GM06990 (cell line): ENCODE data around the gene COPA.
"Not testable (repeated sequence)": the region's sequence is repeated elsewhere in the genome, so short reads cannot be mapped to it uniquely, and the experiment has no call there.

Experiments
- DNase-seq: peaks from one replicate; pipeline ENCODE4 v3.0.0-alpha.2; 2011; ENCODE audit not compliant: insufficient read length; ENCODE audit errors: extremely low read depth
- H3K27me3 ChIP-seq: replicated peaks from 2 replicates; pipeline ENCODE4 v1.6.0; 2011; ENCODE audit warnings: low read length; ENCODE audit not compliant: control insufficient read depth, insufficient read depth
- H3K36me3 ChIP-seq: 2 replicates; pipeline ENCODE4 v1.5.1; 2011; ENCODE audit warnings: low read length; ENCODE audit not compliant: control insufficient read depth, insufficient read depth
- H3K4me3 ChIP-seq: replicated peaks from 2 replicates; pipeline ENCODE4 v1.5.1; 2011; ENCODE audit warnings: low read depth, mild to moderate bottlenecking, control low read depth, low read length
- TF ChIP-seq, protein P1 (sequence below): IDR thresholded peaks from 2 replicates; pipeline ENCODE4 v1.5.1; 2011; ENCODE audit warnings: low read length, control low read depth, mild to moderate bottlenecking, inconsistent platforms; ENCODE audit not compliant: insufficient read depth, poor library complexity, severe bottlenecking

The COPA gene

GRCh38 chr1:160296036-160296435 lies 47.0 kb downstream of the COPA start:
- no peaks in the 10 kb centered on the region for H3K27me3 ChIP-seq
- TF ChIP-seq, protein P1, sequence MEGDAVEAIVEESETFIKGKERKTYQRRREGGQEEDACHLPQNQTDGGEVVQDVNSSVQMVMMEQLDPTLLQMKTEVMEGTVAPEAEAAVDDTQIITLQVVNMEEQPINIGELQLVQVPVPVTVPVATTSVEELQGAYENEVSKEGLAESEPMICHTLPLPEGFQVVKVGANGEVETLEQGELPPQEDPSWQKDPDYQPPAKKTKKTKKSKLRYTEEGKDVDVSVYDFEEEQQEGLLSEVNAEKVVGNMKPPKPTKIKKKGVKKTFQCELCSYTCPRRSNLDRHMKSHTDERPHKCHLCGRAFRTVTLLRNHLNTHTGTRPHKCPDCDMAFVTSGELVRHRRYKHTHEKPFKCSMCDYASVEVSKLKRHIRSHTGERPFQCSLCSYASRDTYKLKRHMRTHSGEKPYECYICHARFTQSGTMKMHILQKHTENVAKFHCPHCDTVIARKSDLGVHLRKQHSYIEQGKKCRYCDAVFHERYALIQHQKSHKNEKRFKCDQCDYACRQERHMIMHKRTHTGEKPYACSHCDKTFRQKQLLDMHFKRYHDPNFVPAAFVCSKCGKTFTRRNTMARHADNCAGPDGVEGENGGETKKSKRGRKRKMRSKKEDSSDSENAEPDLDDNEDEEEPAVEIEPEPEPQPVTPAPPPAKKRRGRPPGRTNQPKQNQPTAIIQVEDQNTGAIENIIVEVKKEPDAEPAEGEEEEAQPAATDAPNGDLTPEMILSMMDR = no peak
- no peak overlapping the region for H3K4me3 ChIP-seq
- no peak for DNase-seq
- peaks cover 54% of the 10 kb centered on the region for H3K36me3 ChIP-seq

DNA sequence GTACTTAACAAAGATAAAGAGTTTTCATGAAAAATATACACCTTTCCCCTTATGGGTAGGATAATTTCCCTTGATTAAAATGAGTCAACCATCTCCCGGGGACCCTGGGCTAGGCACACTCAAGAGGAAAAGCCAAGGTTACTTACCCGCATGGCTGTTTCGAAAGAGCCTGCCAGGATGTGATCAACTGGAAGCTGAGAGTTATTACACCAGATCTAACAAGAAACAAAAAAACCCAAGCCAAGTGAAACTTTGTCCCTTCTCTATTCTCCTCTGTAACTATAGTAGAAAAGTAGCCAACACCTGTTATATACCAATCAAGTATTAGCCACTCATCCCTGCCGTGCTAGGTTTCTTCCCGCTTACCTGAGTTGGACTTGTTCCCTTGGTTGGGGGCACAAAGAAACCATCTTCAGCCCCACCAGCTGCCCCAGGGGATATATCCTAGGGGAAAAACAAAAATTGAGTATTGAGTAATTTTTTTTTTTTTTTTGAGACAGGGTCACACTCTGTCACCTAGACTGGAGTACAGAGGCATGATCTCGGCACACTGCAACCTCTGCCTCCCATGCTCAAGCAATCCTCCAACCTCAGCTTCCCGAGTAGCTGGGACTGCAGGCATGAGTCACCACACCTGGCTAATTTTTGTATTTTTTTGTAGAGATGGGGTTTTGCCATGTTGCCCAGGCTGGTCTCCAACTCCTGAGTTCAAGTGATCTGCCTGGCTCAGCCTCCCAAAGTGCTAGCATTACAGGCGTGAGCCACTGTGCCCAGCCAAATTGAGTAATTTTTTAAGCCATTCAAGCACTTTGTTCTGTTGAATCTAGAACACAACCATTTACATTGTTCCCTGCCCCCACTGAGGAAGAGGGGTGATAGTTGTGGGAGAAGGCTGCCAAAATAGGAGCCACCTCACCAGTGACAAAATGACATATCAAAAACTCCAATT lies 49.8 kb downstream of the COPA start:
- peaks cover 60% of the 10 kb centered on the region for H3K36me3 ChIP-seq
- no peak overlapping the region for H3K4me3 ChIP-seq
- TF ChIP-seq, protein P1 = no peak
- DNase-seq = no peak
- no peaks in the 10 kb centered on the region for H3K27me3 ChIP-seq

- Histone ChIP-seq H3K4me3 (no peak overlapping the region), H3K27me3 (no peaks in the 10 kb centered on the region), H3K36me3 (peaks cover 52% of the 10 kb centered on the region)
- peak; percentile 30 for DNase-seq
- TF ChIP-seq, protein P1 = peak; percentile 81
Measured at GRCh38 chr1:160291248-160292220, 51.5 kb downstream of the COPA start.

- H3K36me3 ChIP-seq = peaks cover 26% of the 10 kb centered on the region
- not testable (repeated sequence) for DNase-seq, H3K27me3 ChIP-seq, H3K4me3 ChIP-seq
Measured at GRCh38 chr1:160287769-160288168, 55.3 kb downstream of the COPA start.

- TF ChIP-seq, protein P1 = no peak
- H3K36me3 ChIP-seq = peaks cover 15% of the 10 kb centered on the region
- no peak for DNase-seq
- H3K27me3 ChIP-seq = no peaks in the 10 kb centered on the region
- H3K4me3 ChIP-seq = peak overlapping the region; percentile 29
Measured at GRCh38 chr1:160285506-160285905, 57.5 kb downstream of the COPA start.
